ENCODE data around the gene ATP5MC3.
"Not testable (repeated sequence)": the region's sequence is repeated elsewhere in the genome, so short reads cannot be mapped to it uniquely, and the experiment has no call there.

The ATP5MC3 gene

GRCh38 chr2:175181104-175181876, at the start of gene ATP5MC3:
Gene ATP5MC3 (minus strand): TSS chr2:175181710. CDS start chr2:175181393, 317 bp downstream.
- peak; percentile 73 for DNase-seq (ENCODE audit: low read depth)
- H3K4me3 ChIP-seq (ENCODE audit: low read length) = peak within 1 kb of the TSS; percentile 88
- peak; percentile 26 for TF ChIP-seq CTCF (conservative IDR thresholded peaks at IDR 0.05; ENCODE audit: low read depth, low read length)

GRCh38 chr2:175228601-175229000, 47.1 kb upstream of the ATP5MC3 start:
- H3K4me3 ChIP-seq (ENCODE audit: low read length); DNase-seq (ENCODE audit: low read depth): not testable (repeated sequence)

- no peak overlapping the region for H3K4me3 ChIP-seq (ENCODE audit: low read length)
- no peak for TF ChIP-seq CTCF (conservative IDR thresholded peaks at IDR 0.05; ENCODE audit: low read depth, low read length)
- DNase-seq (ENCODE audit: low read depth) = no peak
These were observed 46.7 kb upstream of the ATP5MC3 start for GRCh38 chr2:175228179-175228578.

GRCh38 chr2:175227393-175227792, 45.9 kb upstream of the ATP5MC3 start:
- no peak for DNase-seq (ENCODE audit: low read depth)
- H3K4me3 ChIP-seq (ENCODE audit: low read length) = no peak overlapping the region
- TF ChIP-seq CTCF (conservative IDR thresholded peaks at IDR 0.05; ENCODE audit: low read depth, low read length) = no peak

GRCh38 chr2:175220075-175220474, 38.6 kb upstream of the ATP5MC3 start:
- no peak for TF ChIP-seq CTCF (conservative IDR thresholded peaks at IDR 0.05; ENCODE audit: low read depth, low read length)
- DNase-seq (ENCODE audit: low read depth) = no peak
- no peak overlapping the region for H3K4me3 ChIP-seq (ENCODE audit: low read length)

- no peak for TF ChIP-seq CTCF (conservative IDR thresholded peaks at IDR 0.05; ENCODE audit: low read depth, low read length)
- no peak overlapping the region for H3K4me3 ChIP-seq (ENCODE audit: low read length)
- DNase-seq (ENCODE audit: low read depth) = no peak
These were observed 37.0 kb upstream of the ATP5MC3 start for GRCh38 chr2:175218551-175218950.

- no peak overlapping the region for H3K4me3 ChIP-seq (ENCODE audit: low read length)
- no peak for TF ChIP-seq CTCF (conservative IDR thresholded peaks at IDR 0.05; ENCODE audit: low read depth, low read length)
- no peak for DNase-seq (ENCODE audit: low read depth)
These were observed 26.4 kb upstream of the ATP5MC3 start for GRCh38 chr2:175207741-175208438.

All from retinal pigment epithelial cell (primary cell).